Esophagus (tissue), 2 donors: ENCODE results near the gene CEACAM6. TPM values are rescaled to one million over a fixed set of nuclear protein-coding genes. Genes with fewer than 3 reads are reported as not detected.
"Not testable (repeated sequence)": the region's sequence is repeated elsewhere in the genome, so short reads cannot be mapped to it uniquely, and the experiment has no call there.

Experiments used
- H3K27ac ChIP-seq, 2 donors: one replicate each; pipeline ENCODE4 v1.5.1; 2013; ENCODE audit warnings: low read depth in 2 of 2, mild to moderate bottlenecking in 2 of 2, inconsistent platforms in 1 of 2, low read length in 1 of 2, moderate library complexity in 1 of 2
- H3K27me3 ChIP-seq, 2 donors: one replicate each; pipeline ENCODE4 v1.6.1; 2013; ENCODE audit warnings: low read length in 2 of 2, control low read depth in 1 of 2, mild to moderate bottlenecking in 1 of 2; ENCODE audit not compliant: insufficient read depth in 2 of 2, control insufficient read depth in 1 of 2
- H3K36me3 ChIP-seq, 2 donors: one replicate each; pipeline ENCODE4 v1.6.1; 2013; ENCODE audit warnings: low read length in 1 of 2; ENCODE audit not compliant: control insufficient read depth in 2 of 2, insufficient read depth in 2 of 2
- H3K4me1 ChIP-seq, 2 donors: one replicate each; pipeline ENCODE4 v1.6.1; 2013; ENCODE audit warnings: low read length in 1 of 2; ENCODE audit not compliant: control insufficient read depth in 2 of 2, insufficient read depth in 2 of 2
- H3K4me3 ChIP-seq, 2 donors: one replicate each; pipeline ENCODE4 v1.5.1; 2013; ENCODE audit warnings: low read length in 2 of 2, mild to moderate bottlenecking in 2 of 2, low read depth in 1 of 2, moderate library complexity in 1 of 2
- H3K9me3 ChIP-seq, 2 donors: one replicate each; pipeline ENCODE4 v1.6.1; 2013; ENCODE audit warnings: mild to moderate bottlenecking in 2 of 2, low read depth in 1 of 2, low read length in 1 of 2, moderate library complexity in 1 of 2; ENCODE audit not compliant: control insufficient read depth in 2 of 2, insufficient read depth in 1 of 2
- WGBS, 2 donors: extraction: QIAGEN DNeasy Blood & Tissue Kit; methylation state at CpG; one replicate each; pipeline ENCODE4 v1.1.7; 2013; 5-methylcytosine and 5-hydroxymethylcytosine counted together
- polyA plus RNA-seq, 2 donors: library from polyadenylated mRNA; stranded (reverse); fragments of 200-250 nt; gene quantifications; one replicate each; pipeline ENCODE4 v1.2.3, GENCODE V29; 2013
- donor health status: healthy with polysubstance abuse.
- donor health status: Bipolar disorder and iron deficiency.

Gene CEACAM6
- polyA plus RNA-seq, 2 donors = 120 to 141 TPM

DNA sequence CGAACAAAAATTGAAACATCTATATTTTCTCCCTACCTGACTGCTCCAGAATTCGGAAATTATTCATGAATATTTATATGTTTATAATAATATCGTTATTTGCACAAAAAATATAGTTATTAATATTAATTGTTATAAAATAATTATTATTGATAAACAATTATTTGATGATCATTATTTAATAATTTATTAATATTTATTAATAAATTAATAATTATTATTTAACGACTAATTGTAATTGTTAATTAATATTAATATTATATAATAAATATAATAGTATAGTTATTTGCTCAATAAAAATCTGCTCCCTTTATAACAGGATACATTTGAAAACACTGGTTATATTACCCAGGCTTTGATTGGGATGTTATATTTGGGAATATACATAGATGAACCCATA lies 14.3 kb downstream of the CEACAM6 start:
- H3K36me3 ChIP-seq = no peaks in the 10 kb centered on the region
- H3K9me3 ChIP-seq = no peaks in the 10 kb centered on the region
- no peaks in the 10 kb centered on the region for H3K27me3 ChIP-seq
- H3K4me1 ChIP-seq = no peaks in the 10 kb centered on the region
- no peak overlapping the region for H3K27ac ChIP-seq
- 93 to 95% methylated on average over 4 of the region's 4 CpGs for WGBS, 2 donors
- H3K4me3 ChIP-seq = no peak overlapping the region

- 64 to 84% methylated on average over 2 of the region's 2 CpGs for WGBS, 2 donors
- Histone ChIP-seq H3K4me3 (no peak overlapping the region), H3K27ac (peak overlapping the region; percentile 32 to 53), H3K4me1 (no peaks in the 10 kb centered on the region), H3K27me3 (no peaks in the 10 kb centered on the region), H3K36me3 (no peaks in the 10 kb centered on the region), H3K9me3 (no peaks in the 10 kb centered on the region)
These were observed 16.1 kb downstream of the CEACAM6 start for GRCh38 chr19:41771410-41771809.

DNA sequence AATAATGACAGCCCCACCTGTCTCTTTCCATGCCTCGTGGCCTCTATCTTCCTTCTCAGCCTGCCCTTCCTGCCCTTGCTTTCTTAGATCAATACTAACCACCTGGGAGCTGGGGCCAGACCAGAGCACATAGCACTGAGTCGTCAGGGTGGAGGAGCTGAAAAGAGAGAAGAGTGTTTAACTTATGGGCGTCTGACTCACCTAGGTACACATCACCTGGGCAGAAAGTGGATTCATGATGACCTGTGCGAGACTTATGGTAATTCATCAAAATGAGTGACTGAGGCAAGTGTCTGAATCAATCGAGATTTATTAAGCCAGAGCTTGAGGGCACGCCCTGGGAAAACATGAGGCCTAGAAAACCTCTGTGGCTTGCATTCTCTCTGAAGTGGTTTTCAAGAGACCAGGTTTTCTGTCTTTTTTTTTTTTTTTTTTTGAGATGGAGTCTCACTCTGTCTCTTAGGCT lies 19.2 kb downstream of the CEACAM6 start:
- WGBS, 2 donors = 26 to 30% methylated on average over 6 of the region's 6 CpGs
- H3K27me3 ChIP-seq = no peaks in the 10 kb centered on the region
- no peaks in the 10 kb centered on the region for H3K4me1 ChIP-seq
- no peak overlapping the region for H3K4me3 ChIP-seq
- peak overlapping the region; percentile 84 to 93 for H3K27ac ChIP-seq
- H3K9me3 ChIP-seq = no peaks in the 10 kb centered on the region
- H3K36me3 ChIP-seq = no peaks in the 10 kb centered on the region

GRCh38 chr19:41776700-41777099 lies 21.4 kb downstream of the CEACAM6 start:
- H3K27me3 ChIP-seq = no peaks in the 10 kb centered on the region
- H3K4me1 ChIP-seq = no peaks in the 10 kb centered on the region
- no peaks in the 10 kb centered on the region for H3K9me3 ChIP-seq
- H3K36me3 ChIP-seq = no peaks in the 10 kb centered on the region
- WGBS, 2 donors = 48 to 72% methylated on average over 2 of the region's 2 CpGs
- peak overlapping the region; percentile 66 to 68 for H3K27ac ChIP-seq
- no peak overlapping the region for H3K4me3 ChIP-seq

DNA sequence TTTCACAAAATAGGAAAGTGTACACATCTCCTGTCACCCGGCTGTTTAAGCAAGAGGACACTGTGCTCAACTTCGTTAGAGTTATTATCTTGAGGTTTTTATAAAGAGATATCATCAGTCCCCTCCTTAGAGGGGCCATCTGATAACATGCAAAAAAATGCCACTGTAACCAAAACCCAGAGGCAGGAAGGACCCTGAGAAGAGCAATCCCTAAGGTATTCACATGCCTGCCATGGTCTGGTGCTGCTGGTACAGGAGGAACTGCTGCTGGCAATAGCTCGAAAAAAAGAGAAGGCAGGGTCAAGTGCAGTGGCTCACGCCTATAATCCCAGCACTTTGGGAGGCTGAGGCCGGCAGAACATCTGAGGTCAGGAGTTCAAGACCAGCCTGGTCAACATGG lies 28.3 kb downstream of the CEACAM6 start:
- H3K27ac ChIP-seq = no peak overlapping the region
- H3K36me3 ChIP-seq = no peaks in the 10 kb centered on the region
- H3K4me1 ChIP-seq = peaks cover 0 to 3% of the 10 kb centered on the region in 2 donors
- H3K9me3 ChIP-seq = no peaks in the 10 kb centered on the region
- 58 to 60% methylated on average over 5 of the region's 5 CpGs for WGBS, 2 donors
- no peak overlapping the region for H3K4me3 ChIP-seq
- no peaks in the 10 kb centered on the region for H3K27me3 ChIP-seq

DNA sequence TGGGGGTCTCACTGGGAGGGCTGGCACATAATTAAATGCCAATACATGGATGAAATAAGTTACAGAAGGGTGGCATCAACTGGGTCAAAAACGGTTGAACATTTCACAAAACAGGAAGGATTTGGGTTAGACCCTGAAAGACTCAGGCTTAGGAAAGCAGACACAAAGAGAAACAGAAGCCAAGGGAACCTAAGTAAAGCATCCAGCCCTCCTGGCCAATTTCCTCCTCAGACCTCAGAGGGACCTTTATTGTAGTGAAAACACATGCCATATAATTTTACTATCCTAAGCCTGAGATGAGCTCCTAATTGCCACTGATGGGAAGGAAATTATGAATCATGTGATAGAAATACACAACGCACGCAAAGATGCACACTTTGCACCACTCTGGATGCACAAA lies 29.0 kb downstream of the CEACAM6 start:
- 56 to 67% methylated on average over 3 of the region's 3 CpGs for WGBS, 2 donors
- Histone ChIP-seq H3K4me1 (peaks cover 0 to 3% of the 10 kb centered on the region in 2 donors), H3K9me3 (no peaks in the 10 kb centered on the region), H3K4me3 (no peak overlapping the region), H3K27me3 (no peaks in the 10 kb centered on the region), H3K36me3 (no peaks in the 10 kb centered on the region), H3K27ac (no peak overlapping the region)

DNA sequence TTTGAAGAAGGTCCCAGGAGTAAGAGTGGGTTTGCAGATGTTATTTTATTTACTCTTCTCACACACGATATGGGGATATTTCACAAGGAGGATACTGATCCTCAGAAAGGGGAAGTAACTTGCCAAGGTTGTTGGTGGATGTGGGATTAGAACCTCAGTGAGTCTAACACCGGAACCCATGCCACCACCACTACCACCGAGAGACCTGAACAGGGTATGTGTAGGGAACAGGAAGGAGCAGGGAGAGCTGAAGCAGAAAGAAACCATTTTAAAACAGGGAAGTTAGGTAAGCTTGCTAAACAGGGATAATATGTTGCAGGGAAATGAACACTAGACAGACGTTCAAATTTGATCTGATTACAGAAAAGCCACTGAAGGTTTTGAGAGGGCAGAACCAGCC lies 29.4 kb downstream of the CEACAM6 start:
- no peaks in the 10 kb centered on the region for H3K9me3 ChIP-seq
- H3K36me3 ChIP-seq = no peaks in the 10 kb centered on the region
- WGBS, 2 donors = 49 to 54% methylated on average over 4 of the region's 4 CpGs
- peak overlapping the region in 1 of 2 donors; percentile 55 for H3K27ac ChIP-seq
- no peak overlapping the region for H3K4me3 ChIP-seq
- H3K27me3 ChIP-seq = no peaks in the 10 kb centered on the region
- peaks cover 0 to 3% of the 10 kb centered on the region in 2 donors for H3K4me1 ChIP-seq

DNA sequence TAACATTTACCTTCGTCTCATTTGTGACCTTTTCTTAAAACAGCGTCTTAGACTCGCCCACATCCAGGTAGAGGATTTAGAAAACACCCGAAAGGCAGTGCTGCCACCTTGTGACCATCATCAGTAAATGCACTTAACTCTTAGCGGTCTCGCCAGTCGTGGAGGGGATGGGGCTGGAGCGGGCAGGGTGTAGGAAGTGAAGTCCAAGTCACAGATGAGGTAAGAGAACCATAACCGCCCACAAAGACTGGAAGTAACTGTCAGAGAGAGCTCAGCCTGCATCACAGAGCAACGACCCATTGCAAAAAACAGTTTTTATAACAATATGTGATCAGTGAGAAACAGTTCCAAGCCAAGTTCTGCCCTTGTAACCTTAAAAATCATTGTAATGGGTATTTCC lies 30.3 kb downstream of the CEACAM6 start:
- no peaks in the 10 kb centered on the region for H3K36me3 ChIP-seq
- no peaks in the 10 kb centered on the region for H3K9me3 ChIP-seq
- no peaks in the 10 kb centered on the region for H3K27me3 ChIP-seq
- H3K4me1 ChIP-seq = peaks cover 0 to 3% of the 10 kb centered on the region in 2 donors
- no peak overlapping the region for H3K27ac ChIP-seq
- WGBS, 2 donors = 0 to 1% methylated on average over 10 of the region's 10 CpGs
- no peak overlapping the region for H3K4me3 ChIP-seq

- Histone ChIP-seq H3K27me3 (no peaks in the 10 kb centered on the region), H3K9me3 (no peaks in the 10 kb centered on the region), H3K36me3 (no peaks in the 10 kb centered on the region), H3K27ac (no peak overlapping the region), H3K4me3 (no peak overlapping the region), H3K4me1 (peaks cover 0 to 3% of the 10 kb centered on the region in 2 donors)
- WGBS, 2 donors = 42 to 54% methylated on average over 7 of the region's 7 CpGs
These were observed 31.7 kb downstream of the CEACAM6 start for GRCh38 chr19:41787055-41787454.

DNA sequence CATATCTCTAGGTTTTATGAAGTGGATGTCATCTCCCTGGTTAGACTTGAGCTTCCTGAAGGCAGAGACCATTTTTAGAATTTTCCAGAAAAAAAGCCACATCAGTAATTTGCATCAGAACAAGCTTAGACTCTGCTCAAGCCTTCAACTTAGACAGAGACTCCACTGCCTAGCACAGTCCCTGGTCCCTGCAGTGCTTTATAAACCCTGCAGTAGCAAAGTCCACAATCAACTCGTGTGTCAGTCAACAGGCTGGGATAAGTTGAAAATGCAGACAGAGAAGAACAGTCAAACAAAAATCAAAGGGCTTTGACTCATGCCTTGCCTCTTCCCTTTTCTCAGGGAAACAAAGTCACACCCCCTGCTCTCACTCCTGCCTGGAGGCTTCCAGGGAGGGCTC lies 33.2 kb downstream of the CEACAM6 start:
- not testable (repeated sequence) for H3K4me3 ChIP-seq, H3K9me3 ChIP-seq, H3K36me3 ChIP-seq, H3K27ac ChIP-seq, H3K27me3 ChIP-seq, H3K4me1 ChIP-seq
- WGBS, 2 donors = no CpG with 5 or more reads among the region's 1 CpG
